Stimulated activated CD4-positive, alpha-beta T cell treated with anti-CD3 and anti-CD28 coated beads, TNF-alpha, amount 100 ng/mL, for 48 hours (primary cell): ENCODE measurements around the gene ASPRV1.

Experiments used
- DNase-seq, 3 donors: peaks; one replicate each; pipeline ENCODE4 v3.0.0-alpha.2; 2020; ENCODE audit warnings: low read depth in 3 of 3

The ASPRV1 gene

DNA sequence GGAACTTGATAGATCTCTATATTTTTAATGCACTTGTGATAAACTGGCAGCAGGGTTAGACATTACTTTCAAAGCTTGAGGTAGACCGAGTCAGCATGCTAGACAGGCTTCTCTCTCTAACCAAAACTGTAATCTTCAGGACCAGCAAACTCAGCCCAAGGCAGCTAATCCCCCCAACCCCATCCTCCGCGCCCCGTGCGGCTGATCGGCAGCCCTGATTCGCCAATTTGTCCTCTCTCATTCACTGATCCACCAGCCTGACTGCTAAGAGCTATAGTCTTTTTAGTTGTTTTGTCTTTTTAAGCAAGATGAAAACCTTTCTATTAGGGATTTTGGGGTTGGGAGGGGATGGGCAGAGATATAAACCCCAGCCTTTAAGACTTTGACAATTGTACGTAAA lies 20.7 kb downstream of the ASPRV1 start:
- DNase-seq, result no peak

DNA sequence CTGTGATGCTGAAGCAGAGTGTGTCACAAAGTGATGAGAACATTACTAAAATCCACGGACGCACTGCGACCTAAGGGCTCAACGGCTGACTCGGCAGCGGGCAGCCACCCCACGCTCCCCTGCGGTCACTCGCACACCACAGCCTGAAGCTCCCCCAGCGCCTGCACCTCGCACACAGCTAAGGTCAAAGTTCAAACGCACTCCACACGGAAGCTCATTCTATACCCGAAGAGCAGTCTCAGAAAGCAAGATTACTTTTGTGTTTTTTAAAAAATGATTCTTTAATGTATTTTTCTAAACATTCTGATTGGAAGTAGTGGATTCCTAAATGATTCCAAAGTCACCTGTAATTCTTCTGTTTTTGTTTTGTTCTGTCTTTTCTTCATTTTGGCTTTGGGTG lies 21.7 kb downstream of the ASPRV1 start:
- DNase-seq, result no peak

DNA sequence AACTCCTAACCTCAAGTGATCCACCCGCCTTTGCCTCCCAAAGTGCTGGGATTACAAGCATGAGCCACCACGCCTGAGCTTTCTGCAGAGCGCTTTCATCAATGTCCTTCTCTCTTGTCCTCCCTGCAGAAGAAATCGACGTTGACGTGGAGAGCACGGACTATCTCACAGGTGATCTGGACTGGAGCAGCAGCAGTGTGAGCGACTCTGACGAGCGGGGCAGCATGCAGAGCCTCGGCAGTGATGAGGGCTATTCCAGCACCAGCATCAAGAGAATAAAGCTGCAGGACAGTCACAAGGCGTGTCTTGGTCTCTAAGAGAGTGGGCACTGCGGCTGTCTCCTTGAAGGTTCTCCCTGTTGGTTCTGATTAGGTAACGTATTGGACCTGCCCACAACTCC lies 23.5 kb downstream of the ASPRV1 start:
- no peak for DNase-seq

DNA sequence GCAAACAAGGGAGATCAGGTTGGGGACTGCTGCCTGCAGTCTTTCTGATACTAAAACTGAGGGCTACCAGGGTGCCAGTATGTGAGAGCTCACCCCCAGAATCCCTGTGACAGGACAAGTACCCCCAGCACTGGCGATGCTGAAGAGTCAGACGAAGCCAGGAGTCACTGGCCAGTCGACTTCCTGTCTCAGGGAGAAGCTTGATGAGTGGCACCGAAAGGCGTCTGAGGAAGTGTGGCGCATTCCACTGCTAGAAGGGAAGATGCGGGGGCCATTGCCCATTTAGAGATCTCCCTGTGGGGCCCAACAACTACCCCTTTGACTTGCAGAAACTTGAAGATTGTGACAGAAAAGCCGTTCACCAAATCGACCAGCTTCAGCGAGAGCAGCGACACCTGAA lies 24.5 kb downstream of the ASPRV1 start:
- no peak for DNase-seq

DNA sequence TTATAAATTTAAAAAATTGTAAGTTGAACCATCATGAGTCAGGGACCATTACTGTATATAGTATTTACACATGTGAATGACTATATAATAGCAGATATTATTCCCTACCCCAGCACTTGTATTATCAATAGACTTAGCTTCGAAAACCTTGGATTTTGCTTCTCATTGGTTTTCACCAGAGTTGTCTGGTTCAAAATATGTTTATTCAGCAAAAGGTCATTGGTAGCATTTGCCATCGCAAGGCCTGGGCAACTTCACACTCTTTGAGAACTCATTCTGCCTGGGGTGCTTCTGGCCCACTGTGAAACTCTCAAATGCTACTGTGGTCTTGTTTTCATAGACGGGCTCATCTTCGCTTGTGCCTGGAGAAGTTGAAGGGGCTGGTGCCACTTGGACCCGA lies 26.4 kb downstream of the ASPRV1 start:
- no peak for DNase-seq

DNA sequence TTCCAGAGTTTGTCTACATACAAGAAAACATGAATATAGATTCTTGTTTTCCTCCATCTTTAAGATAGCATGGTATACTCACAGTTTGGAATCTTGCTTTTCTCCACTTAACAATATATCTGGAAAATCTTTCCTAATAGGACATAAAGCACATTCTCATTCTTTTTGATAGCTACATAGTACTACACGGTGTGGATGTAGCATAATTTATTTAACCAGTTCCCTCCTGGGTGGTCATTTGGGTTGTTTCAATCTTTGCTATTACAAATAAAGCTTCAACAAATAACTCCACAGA lies 26.9 kb downstream of the ASPRV1 start:
- DNase-seq, result no peak

DNA sequence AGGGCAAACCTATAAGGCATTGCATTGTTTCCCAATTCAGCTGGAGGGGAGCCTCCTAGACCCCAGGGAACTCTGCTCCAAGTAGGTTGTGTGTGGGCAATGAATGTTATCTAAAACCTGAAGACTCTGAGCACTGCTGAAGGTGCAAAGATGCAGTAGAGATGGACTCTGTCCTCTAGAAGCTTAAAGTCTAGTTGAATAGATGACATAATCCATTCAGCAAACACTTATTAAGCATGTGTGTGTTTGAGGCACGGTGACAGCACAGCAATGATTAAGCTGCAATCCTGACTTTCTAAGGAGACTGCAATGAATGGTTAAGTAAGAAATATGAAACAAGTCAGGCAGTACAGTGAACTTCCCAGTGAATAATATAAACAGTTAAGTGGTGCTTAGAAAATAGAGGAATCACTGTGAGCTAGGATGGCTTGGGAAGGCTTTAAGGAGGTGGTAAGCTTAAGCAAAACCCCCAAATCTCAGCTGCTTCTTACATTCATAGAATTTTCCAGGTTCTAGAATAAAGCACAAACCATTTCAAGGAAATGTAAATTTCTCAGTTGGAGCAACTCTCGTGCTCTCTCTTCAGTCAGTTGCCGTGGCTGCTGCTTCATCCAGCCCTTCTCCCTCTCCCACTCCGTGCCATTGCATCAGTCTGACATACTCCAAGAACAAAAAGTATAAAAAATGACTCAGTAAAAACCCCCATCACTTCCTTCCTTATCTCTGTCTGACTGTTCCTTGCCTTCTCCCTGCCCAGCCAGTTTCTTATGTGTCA lies 27.4 kb downstream of the ASPRV1 start:
- DNase-seq, result no peak

DNA sequence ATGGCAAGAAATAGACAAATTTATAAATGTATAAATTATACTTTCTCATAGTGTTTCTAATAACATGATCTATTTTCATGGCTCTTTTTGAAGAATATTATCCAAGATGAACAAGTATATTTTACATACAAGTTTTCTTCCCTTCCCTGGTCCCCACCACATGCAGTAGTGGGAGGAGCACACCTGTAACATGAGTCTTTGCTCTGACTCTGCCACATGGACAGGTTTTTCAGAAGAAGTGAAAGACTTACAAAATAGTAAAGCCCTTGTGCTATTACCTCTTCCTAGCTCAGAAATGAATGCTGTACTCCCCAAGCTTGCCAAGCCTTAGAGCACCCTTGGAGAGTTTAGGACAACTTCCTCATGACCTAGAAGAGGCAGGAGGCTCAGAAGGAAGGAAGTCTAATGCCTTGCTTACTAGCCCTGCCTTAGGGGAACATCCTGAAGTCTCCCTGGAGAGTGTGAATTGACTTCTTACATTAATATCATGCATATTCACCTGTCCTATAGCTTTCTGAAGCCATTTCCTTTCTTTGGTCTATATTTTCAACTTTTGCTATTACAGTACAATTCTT lies 28.1 kb downstream of the ASPRV1 start:
- no peak for DNase-seq

DNA sequence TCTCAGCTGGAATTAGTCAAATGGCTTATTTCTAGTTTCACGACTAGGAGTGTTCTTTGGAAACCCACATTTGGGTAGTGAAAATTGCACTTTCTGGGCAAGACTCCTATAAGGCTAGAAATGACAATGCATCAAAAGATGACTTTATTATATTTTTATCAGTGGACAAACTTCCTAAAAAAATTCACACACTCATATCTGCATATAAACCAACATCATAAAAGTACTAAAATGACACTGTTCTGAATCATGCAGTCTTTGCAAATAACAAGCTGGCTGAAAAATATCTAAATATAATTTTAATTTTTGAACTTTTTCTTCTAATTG lies 28.9 kb downstream of the ASPRV1 start:
- no peak for DNase-seq

DNA sequence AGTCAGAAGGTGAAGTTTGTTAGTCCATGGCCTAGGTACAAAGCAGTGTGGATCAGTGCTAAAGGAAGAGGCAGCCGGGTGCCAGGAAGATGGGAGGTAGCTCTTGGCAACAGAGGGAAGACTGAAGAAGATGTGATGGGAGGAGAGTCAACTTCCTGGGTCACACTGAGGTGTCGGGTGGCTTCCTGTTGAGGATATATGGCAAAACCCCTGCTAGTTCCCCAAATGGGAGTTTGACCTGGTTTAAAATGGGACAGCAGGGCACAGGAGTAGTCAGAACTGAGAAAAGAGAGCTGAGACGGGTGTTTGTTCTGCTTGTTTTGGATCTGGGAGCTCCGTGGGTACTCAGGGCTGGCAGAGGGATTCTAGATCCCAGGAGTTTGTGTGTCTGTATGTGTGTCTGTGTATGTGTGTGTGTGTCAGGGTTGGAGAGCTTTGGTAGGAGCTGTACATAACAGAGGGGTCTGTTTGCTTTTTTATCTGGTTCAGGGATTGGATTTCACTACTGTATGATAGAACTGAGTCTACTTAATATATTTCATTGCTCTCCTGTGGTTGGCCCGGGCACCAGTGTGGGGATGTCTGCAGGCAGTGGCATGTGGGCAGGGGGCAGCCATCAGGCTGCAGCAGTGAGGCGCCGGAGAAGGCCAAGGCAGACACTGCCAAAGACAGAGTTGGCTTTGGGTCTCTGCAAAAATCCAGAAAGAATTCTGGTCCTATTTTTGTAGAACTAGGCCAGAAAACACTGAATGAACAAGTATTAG lies 29.4 kb downstream of the ASPRV1 start:
- no peak for DNase-seq

DNA sequence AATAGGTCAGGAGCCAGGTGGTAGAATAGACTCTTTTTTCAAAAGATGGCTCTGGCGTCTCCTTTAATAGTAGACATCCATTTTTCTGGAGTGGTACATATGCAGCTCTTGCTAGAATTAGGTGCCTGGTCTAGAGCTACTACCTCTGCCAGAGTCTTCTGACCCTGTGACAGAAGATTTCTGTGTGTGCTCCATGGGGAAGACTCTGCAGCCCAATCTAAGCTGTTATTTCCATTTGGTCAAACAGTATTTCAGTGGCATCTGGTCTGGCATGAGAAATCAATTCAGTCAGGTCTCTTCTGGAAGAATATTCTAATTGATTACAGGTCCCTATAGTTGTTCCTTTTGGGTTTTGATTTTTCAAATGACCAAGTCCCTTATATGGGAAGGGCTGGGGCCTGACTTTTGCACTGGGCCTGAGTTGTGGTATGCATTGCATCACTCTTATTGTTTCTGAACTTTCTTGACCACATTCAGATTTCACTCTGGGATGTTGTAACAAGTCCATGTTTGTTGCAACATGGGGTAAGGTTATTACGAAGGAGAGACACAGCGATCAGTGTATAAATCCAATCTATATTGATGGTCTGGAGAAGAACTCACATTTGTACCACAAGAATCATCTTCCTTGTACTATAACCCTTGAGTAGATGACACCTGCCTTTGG lies 34.4 kb downstream of the ASPRV1 start:
- no peak for DNase-seq

DNA sequence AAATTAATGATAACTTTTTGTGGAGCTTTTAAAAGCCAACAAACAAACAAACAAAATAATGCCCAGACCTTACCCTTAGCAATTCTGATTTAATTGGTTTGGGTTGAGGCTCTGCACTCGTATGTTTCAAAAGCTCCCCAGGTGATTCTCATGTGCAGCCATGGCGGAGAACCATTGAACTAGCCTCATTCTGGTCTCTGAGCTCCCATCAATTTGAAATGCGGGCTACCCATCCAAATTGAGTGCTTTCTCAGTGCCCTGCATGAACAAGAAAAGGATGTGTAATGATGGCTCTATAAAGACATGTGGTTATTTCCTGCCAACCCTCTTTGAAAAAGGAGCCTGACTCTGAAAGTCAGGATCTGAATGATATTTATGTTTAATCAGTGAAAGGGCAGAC lies 38.3 kb downstream of the ASPRV1 start:
- no peak for DNase-seq

DNA sequence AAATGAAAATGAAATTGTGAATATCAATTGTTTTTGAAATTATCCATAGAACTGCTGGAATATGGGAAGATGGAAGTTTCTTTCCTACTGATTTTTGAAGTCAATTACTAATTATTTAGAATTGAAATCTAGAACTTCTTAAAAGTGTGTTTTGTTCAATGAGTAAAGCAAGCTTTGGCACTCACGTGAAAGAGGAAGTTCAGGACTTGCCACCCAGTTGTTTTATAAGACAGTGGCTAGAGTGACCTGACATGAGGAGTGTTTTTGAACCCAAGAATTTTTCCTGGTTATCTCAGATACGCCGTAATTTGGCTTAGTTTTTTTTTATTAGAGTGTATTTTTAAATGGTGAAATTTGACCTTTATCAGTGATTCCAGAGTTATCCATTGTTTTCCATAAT lies 43.0 kb downstream of the ASPRV1 start:
- DNase-seq, result no peak

DNA sequence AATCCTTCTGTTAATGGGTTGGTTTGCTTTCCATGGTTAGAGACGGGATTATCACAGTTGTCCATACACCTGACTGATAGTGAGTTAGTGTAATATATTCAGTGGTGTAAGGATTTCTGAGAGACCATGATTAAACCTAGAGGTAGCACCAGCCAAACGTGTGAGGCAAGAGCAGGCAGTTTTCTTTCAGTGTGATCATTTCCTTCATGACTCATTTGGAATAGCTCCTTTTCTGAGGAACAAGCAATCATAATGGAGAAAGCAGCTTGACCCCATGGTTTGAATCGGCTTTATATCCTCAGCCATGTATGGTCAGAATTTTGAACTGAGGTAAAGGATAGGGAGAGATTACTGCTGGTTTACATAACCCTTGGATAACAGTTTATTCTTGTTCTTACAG lies 43.6 kb downstream of the ASPRV1 start:
- DNase-seq, result no peak

DNA sequence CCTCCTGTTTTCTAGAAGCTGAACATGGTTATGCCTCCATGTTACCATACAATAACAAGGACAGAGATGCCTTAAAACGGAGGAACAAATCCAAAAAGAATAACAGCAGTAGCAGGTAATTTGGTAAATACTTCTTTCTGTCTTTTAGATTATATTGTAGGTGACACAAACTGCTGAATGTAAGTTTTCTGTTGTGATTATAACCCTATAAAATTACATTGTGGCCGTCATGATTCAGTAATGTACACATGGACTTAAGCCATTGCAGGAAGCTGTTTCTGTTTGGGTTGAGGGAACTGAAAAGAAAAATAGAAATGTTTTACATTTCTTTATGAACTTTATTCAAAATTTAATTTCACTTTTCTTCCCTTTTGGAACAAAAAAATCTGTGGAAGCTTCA lies 45.3 kb downstream of the ASPRV1 start:
- no peak for DNase-seq

DNA sequence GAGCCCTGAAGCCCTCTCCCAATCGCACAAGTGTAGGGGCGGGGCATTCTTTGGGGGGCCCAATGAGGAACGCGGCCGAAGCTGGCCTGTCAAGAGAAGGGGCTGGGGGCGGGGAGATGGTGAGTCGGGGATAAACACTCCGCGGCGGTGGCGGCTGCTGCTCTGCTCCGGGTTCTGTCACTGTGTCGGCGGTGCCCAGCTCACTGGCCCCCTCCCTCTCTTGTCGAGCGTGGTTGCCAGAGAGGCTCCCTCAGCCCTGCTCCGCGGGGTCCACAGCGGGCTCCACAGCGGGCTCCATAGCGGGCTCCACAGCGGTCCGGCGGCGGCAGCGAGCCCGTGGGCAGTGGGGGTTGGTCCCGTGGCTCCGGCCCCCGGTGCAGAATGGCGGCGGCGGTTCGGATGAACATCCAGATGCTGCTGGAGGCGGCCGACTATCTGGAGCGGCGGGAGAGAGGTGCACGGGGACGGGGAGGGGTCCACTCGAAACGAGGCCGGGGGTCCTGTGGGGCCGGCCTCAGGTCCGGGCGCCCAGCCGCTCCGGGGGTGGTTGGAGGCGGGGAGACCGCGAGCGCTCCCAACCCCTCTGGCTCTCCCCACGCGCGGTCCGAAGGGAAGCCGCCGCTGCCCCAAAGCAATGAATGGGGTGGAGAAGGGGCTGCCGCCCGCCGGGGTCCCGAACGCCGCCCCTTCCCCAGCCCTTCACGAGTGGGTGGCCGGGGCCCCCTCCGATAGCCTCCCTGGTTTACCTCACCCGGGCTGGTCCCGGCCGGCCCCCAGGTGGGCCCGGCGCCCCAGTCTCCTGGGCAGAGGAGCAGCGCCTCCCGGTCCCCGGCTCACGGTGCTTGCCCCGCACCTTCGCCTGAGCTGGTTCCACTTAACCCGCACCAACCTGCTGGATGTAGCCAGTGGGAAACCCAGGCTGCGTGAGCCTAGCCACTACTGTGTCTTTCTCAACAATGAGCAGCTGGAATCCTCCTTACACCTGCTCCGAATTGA lies 46.2 kb downstream of the ASPRV1 start, which contains the start of gene MXD1:
TSS of gene MXD1 (plus strand) at position 160 of the 996 bp plus-strand sequence. CDS start at position 382, 222 bp downstream.
- DNase-seq, result peak in 1 of 3 donors; percentile 100

DNA sequence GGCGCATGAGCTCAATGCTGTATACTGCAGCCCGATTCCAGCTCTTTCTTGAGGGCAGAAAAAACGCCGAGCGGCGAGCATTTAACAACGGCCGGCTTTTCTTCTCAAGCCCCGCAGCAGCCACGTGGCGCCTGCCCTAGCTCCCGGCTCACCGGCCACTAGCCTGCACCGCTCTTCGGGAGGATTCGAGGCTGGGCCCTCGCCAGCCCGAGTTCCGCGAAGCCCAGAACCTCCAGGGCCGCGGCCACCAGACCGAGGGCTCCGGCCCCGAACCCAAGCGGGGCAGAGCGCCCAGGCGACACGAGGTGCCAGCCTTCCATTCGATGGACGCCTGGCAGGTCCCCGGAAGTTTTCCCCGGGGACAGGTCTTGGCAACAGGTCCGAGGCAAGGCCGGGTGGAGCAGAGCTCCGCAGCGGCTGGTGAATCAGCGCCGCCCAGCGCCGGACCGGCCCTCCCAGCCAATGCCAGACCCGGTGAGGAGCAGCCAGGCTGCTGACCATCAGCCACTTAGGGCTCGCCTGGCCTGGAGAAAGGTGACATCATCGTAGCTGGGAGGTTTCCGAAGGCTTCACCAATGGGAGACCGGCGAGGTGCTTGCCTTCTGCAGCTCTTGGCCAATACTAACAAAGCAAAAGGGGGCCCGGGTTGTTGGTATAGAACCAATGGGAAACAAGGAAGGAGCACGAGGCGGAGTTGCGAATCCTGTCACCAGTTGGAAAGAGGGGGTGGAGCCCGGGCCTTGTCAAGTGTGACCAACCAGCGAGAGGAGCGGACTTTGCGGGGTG lies 47.1 kb downstream of the ASPRV1 start:
- peak in 2 of 3 donors; percentile 99 to 100 for DNase-seq

DNA sequence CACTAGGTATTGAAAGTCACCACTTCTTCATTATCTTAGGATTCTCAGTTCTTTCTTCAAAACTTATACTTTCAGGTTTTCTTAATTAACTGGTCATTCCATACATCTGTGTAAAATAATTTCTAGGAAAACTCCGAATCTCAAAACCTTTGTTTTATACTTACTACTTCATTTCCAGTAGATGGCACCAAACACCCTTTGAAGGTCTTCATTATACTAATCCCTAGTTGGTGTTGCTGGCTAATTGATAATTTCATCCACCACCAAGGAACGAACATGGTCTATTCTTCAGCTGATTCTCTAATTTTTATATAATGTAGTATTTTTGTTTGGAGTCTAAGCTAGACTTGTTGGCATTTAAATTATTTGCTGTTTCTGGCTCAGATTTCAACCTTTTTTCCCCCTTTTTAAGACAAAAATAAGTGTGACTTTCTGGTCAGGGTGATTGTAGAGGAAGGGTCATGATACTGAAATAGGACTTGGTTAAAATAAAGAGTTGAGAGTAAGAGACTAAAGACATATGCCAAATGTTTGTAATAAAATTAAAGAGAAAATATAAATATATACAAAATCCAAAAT lies 49.4 kb downstream of the ASPRV1 start:
- no peak for DNase-seq
